ENCODE measurements around the gene TPSAB1. TPM values are rescaled to one million over a fixed set of nuclear protein-coding genes. Genes with fewer than 3 reads are reported as not detected.
"Not testable (repeated sequence)": the region's sequence is repeated elsewhere in the genome, so short reads cannot be mapped to it uniquely, and the experiment has no call there.

The TPSAB1 gene
- total RNA-seq, 1 experiment from 2014 or later, result not detected

DNA sequence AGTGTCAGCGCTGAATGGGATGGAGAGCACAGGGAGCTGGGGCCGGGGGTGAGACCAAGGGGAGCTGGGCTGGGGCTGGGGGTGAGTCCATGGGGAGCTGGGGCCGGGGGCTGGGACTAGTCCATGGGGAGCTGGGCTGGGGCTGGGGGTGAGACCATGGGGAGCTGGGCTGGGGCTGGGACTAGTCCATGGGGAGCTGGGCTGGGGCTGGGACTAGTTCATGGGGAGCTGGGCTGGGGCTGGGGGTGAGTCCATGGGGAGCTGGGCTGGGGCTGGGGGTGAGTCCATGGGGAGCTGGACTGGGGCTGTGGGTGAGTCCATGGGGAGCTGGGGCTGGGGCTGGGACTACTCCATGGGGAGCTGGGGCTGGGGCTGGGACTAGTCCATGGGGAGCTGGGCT, 14.3 kb downstream of the TPSAB1 start:
- BruUV-seq (replicated peaks); H3K4me3 Mint-ChIP-seq (ENCODE audit: low read depth, unreplicated experiment); CTCF ChIA-PET; H3K27ac Mint-ChIP-seq (ENCODE audit: unreplicated experiment); DNase-seq; H3K4me1 Mint-ChIP-seq (ENCODE audit: low read depth, unreplicated experiment); H3K9me3 Mint-ChIP-seq (ENCODE audit: low read depth, unreplicated experiment); intact Hi-C loops (cut with micrococcal nuclease; ENCODE audit: unreplicated experiment): not testable (repeated sequence)
- peaks cover 45% of the 10 kb centered on the region for H3K27me3 Mint-ChIP-seq (ENCODE audit: unreplicated experiment)
- H3K36me3 Mint-ChIP-seq (ENCODE audit: insufficient read depth, unreplicated experiment), result peaks cover 12% of the 10 kb centered on the region

DNA sequence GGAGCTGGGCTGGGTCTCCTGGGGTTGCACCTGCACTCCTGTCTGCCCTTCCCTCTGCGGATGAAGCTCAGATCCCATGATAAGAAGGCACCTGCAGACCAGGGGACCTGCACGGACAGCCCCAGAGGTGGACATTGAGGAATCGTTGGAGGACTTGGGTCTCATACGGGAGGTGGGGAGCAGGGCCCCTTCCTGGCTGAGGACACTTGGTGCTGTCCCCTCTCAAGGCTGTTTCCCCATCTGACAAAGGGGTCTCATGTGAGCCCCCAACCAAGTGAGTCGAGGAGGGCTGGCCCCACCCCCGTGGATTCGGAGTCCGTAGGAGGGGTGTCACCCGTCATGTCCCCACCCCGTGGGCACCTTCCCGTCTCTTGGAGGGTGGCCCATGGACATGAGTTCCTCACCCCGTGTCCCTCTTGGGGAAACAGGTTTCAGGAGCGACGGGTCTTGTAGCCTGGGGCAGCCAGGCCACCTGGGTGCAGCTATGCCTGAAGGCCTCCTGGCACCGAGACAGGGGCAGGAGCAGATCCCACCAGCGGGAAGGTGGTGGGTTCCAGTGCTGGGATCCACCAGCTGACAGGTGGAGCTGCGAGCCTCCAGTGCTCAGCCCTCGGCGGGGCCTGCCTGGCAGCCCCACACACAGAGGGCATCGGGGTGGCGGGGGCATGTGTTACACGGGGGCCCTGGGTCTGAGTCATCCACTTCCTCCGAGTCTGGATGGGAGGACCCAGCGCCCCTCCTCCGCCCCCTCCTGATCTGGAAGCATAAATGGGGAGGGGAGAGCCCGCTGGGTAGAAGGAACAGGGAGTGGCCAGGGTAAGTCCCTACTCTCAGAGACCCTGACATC, 15.0 kb downstream of the TPSAB1 start, which contains the start of gene TPSD1:
Gene TPSD1 (plus strand): TSS at position 794 of the 847 bp plus-strand sequence. CDS start 212 bp downstream, outside the sequence.
- H3K4me3 Mint-ChIP-seq (ENCODE audit: low read depth, unreplicated experiment); H3K27ac Mint-ChIP-seq (ENCODE audit: unreplicated experiment); CTCF ChIA-PET; H3K9me3 Mint-ChIP-seq (ENCODE audit: low read depth, unreplicated experiment); BruUV-seq (replicated peaks); intact Hi-C loops (cut with micrococcal nuclease; ENCODE audit: unreplicated experiment); H3K4me1 Mint-ChIP-seq (ENCODE audit: low read depth, unreplicated experiment); DNase-seq: not testable (repeated sequence)
- peaks cover 12% of the 10 kb centered on the region for H3K36me3 Mint-ChIP-seq (ENCODE audit: insufficient read depth, unreplicated experiment)
- peaks cover 51% of the 10 kb centered on the region for H3K27me3 Mint-ChIP-seq (ENCODE audit: unreplicated experiment)

DNA sequence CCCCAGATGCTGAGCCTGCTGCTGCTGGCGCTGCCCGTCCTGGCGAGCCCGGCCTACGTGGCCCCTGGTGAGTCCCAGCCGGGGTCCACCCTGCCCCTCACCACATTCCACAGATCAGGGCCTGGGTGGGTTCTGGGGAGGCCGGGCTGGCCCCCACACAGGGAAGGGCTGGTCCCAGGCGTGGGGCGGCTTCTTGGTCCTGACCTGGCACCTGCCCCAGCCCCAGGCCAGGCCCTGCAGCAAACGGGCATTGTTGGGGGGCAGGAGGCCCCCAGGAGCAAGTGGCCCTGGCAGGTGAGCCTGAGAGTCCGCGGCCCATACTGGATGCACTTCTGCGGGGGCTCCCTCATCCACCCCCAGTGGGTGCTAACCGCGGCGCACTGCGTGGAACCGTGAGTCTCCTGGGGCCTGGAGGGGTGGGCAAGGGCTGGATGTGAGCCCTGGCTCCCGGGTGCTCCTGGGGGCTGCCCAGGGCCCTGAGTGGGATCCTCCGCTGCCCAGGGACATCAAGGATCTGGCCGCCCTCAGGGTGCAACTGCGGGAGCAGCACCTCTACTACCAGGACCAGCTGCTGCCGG, 15.9 kb downstream of the TPSAB1 start:
- H3K4me3 Mint-ChIP-seq (ENCODE audit: low read depth, unreplicated experiment); H3K9me3 Mint-ChIP-seq (ENCODE audit: low read depth, unreplicated experiment); H3K27ac Mint-ChIP-seq (ENCODE audit: unreplicated experiment); intact Hi-C loops (cut with micrococcal nuclease; ENCODE audit: unreplicated experiment); BruUV-seq (replicated peaks); CTCF ChIA-PET; DNase-seq; H3K4me1 Mint-ChIP-seq (ENCODE audit: low read depth, unreplicated experiment): not testable (repeated sequence)
- peaks cover 12% of the 10 kb centered on the region for H3K36me3 Mint-ChIP-seq (ENCODE audit: insufficient read depth, unreplicated experiment)
- H3K27me3 Mint-ChIP-seq (ENCODE audit: unreplicated experiment), result peaks cover 60% of the 10 kb centered on the region

GRCh38 chr16:1256874-1257322, 16.4 kb downstream of the TPSAB1 start:
- CTCF ChIA-PET, result no interaction called here
- H3K9me3 Mint-ChIP-seq (ENCODE audit: low read depth, unreplicated experiment), result no peaks in the 10 kb centered on the region
- H3K27ac Mint-ChIP-seq (ENCODE audit: unreplicated experiment), result no peak overlapping the region
- H3K27me3 Mint-ChIP-seq (ENCODE audit: unreplicated experiment), result peaks cover 65% of the 10 kb centered on the region
- H3K36me3 Mint-ChIP-seq (ENCODE audit: insufficient read depth, unreplicated experiment), result peaks cover 12% of the 10 kb centered on the region
- BruUV-seq (replicated peaks), result no TSS peak
- no peak overlapping the region for H3K4me3 Mint-ChIP-seq (ENCODE audit: low read depth, unreplicated experiment)
- peaks cover 10% of the 10 kb centered on the region for H3K4me1 Mint-ChIP-seq (ENCODE audit: low read depth, unreplicated experiment)
- no peak for DNase-seq
- TF ChIP-seq CTCF (IDR thresholded peaks at IDR 0.05; ENCODE audit: unreplicated experiment), result no peak
- intact Hi-C loops (cut with micrococcal nuclease; ENCODE audit: unreplicated experiment), result no loop called here

- TF ChIP-seq CTCF (IDR thresholded peaks at IDR 0.05; ENCODE audit: unreplicated experiment), result no peak
These were observed 17.2 kb downstream of the TPSAB1 start for GRCh38 chr16:1257561-1258224.

More at GRCh38 chr16:1257561-1258224, 17.2 kb downstream of the TPSAB1 start:
- Mint-ChIP-seq H3K36me3 (ENCODE audit: insufficient read depth, unreplicated experiment) (peaks cover 12% of the 10 kb centered on the region), H3K9me3 (ENCODE audit: low read depth, unreplicated experiment) (no peaks in the 10 kb centered on the region), H3K27me3 (ENCODE audit: unreplicated experiment) (peaks cover 73% of the 10 kb centered on the region), H3K4me3 (ENCODE audit: low read depth, unreplicated experiment) (no peak overlapping the region), H3K27ac (ENCODE audit: unreplicated experiment) (no peak overlapping the region), H3K4me1 (ENCODE audit: low read depth, unreplicated experiment) (peaks cover 10% of the 10 kb centered on the region)
- CTCF ChIA-PET, result no interaction called here
- BruUV-seq (replicated peaks), result no TSS peak
- intact Hi-C loops (cut with micrococcal nuclease; ENCODE audit: unreplicated experiment), result no loop called here
- no peak for DNase-seq

Data from Calu3 (cell line).